Lung (tissue), 12 donors: Measurements from ENCODE around the gene PPP2R5B. TPM values are rescaled to one million over a fixed set of nuclear protein-coding genes. Genes with fewer than 3 reads are reported as not detected.

Source experiments
- ATAC-seq: fragments of 200-7000 bp; cut with Tn5 transposase; one replicate; pipeline ENCODE4 v1.9.1; 2020; ENCODE audit warnings: moderate number of reproducible peaks; ENCODE audit not compliant: insufficient read depth, low FRiP score
- DNase-seq, 3 donors: peaks; one replicate each; pipeline ENCODE4 v3.0.0-alpha.2; 2013 to 2017
- H3K27ac ChIP-seq, 2 donors: one replicate each; pipeline ENCODE4 v1.5.1; 2013; ENCODE audit warnings: mild to moderate bottlenecking in 2 of 2, moderate library complexity in 2 of 2, control low read depth in 1 of 2, inconsistent platforms in 1 of 2, low read depth in 1 of 2, low read length in 1 of 2
- H3K27me3 ChIP-seq, 3 donors: one replicate each; pipeline ENCODE4 v1.5.1; 2013; ENCODE audit warnings: low read length in 2 of 3; ENCODE audit not compliant: control insufficient read depth in 3 of 3, insufficient read depth in 3 of 3
- H3K36me3 ChIP-seq, 4 donors: one replicate each; pipeline ENCODE4 v1.5.1; 2013; ENCODE audit warnings: low read length in 4 of 4, mild to moderate bottlenecking in 1 of 4, moderate library complexity in 1 of 4; ENCODE audit not compliant: control insufficient read depth in 4 of 4, insufficient read depth in 4 of 4
- H3K4me1 ChIP-seq, 5 donors: one replicate each; pipeline ENCODE4 v1.5.1; 2013; ENCODE audit warnings: low read length in 5 of 5, mild to moderate bottlenecking in 2 of 5, moderate library complexity in 1 of 5; ENCODE audit not compliant: control insufficient read depth in 5 of 5, insufficient read depth in 5 of 5
- H3K4me3 ChIP-seq: one replicate; pipeline ENCODE4 v1.5.1; 2013; ENCODE audit warnings: mild to moderate bottlenecking, control low read depth, moderate library complexity
- H3K9ac ChIP-seq, 2 donors: one replicate each; pipeline ENCODE4 v1.5.1; 2013; ENCODE audit warnings: low read length in 2 of 2, control low read depth in 1 of 2; ENCODE audit not compliant: insufficient read depth in 1 of 2
- H3K9me3 ChIP-seq, 4 donors: one replicate each; pipeline ENCODE4 v1.5.1; 2013; ENCODE audit warnings: low read length in 3 of 4, mild to moderate bottlenecking in 1 of 4, moderate library complexity in 1 of 4; ENCODE audit not compliant: control insufficient read depth in 4 of 4, insufficient read depth in 3 of 4
- WGBS, 2 donors: extraction: QIAGEN DNeasy Blood & Tissue Kit; methylation state at CpG; one replicate each; pipeline ENCODE4 v1.1.7; 2013; 5-methylcytosine and 5-hydroxymethylcytosine counted together
- polyA plus RNA-seq, 2 donors: library from polyadenylated mRNA; stranded (reverse); fragments of 200-250 nt; gene quantifications; one replicate each; pipeline ENCODE4 v1.2.1, GENCODE V29; 2013
- total RNA-seq, 2 donors: library from RNA; depleted of rRNA in 1 of 2; stranded (reverse); fragments of >200 nt in 1 of 2; gene quantifications; one replicate each; pipeline ENCODE4 v1.2.1, GENCODE V29; 2014 to 2021
- TF ChIP-seq, protein P1 (sequence below): IDR thresholded peaks from 2 replicates; pipeline ENCODE4 v1.5.1; 2012; ENCODE audit warnings: mild to moderate bottlenecking; ENCODE audit errors: control extremely low read depth, extremely low read depth
- donor health status: control.
- donor health status: control.
- donor health status: Bipolar disorder and iron deficiency.
- donor health status: healthy.
- donor health status: DM: yes; HTN: yes; CAD: no.

The PPP2R5B gene
- total and polyA plus RNA-seq, 4 donors = 9.8 to 27.8 (median 17.3) TPM

GRCh38 chr11:64881476-64881875 lies 43.0 kb upstream of the PPP2R5B start:
- TF ChIP-seq, protein P1, sequence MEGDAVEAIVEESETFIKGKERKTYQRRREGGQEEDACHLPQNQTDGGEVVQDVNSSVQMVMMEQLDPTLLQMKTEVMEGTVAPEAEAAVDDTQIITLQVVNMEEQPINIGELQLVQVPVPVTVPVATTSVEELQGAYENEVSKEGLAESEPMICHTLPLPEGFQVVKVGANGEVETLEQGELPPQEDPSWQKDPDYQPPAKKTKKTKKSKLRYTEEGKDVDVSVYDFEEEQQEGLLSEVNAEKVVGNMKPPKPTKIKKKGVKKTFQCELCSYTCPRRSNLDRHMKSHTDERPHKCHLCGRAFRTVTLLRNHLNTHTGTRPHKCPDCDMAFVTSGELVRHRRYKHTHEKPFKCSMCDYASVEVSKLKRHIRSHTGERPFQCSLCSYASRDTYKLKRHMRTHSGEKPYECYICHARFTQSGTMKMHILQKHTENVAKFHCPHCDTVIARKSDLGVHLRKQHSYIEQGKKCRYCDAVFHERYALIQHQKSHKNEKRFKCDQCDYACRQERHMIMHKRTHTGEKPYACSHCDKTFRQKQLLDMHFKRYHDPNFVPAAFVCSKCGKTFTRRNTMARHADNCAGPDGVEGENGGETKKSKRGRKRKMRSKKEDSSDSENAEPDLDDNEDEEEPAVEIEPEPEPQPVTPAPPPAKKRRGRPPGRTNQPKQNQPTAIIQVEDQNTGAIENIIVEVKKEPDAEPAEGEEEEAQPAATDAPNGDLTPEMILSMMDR = no peak
- Histone ChIP-seq H3K27ac (no peak overlapping the region), H3K4me1 (peaks cover 0 to 27% (median 4%) of the 10 kb centered on the region in 5 donors), H3K4me3 (no peak overlapping the region), H3K9me3 (no peaks in the 10 kb centered on the region), H3K36me3 (peaks cover 0 to 8% (median 0%) of the 10 kb centered on the region in 4 donors), H3K27me3 (no peaks in the 10 kb centered on the region), H3K9ac (no peak overlapping the region)
- 82 to 85% methylated on average over 8 of the region's 8 CpGs for WGBS, 2 donors
- ATAC-seq = no peak
- DNase-seq = no peak

- DNase-seq = no peak
- Histone ChIP-seq H3K4me1 (peaks cover 0 to 20% (median 3%) of the 10 kb centered on the region in 5 donors), H3K27ac (peak overlapping the region in 1 of 2 donors; percentile 15), H3K4me3 (no peak overlapping the region), H3K9me3 (no peaks in the 10 kb centered on the region), H3K36me3 (peaks cover 0 to 8% (median 0%) of the 10 kb centered on the region in 4 donors), H3K27me3 (no peaks in the 10 kb centered on the region), H3K9ac (no peak overlapping the region)
- ATAC-seq = no peak
- TF ChIP-seq, protein P1 = no peak
- WGBS, 2 donors = 86 to 92% methylated on average over 5 of the region's 5 CpGs
These were observed 42.2 kb upstream of the PPP2R5B start for GRCh38 chr11:64882243-64882642.

GRCh38 chr11:64883575-64883974 lies 40.9 kb upstream of the PPP2R5B start:
- H3K36me3 ChIP-seq = no peaks in the 10 kb centered on the region
- DNase-seq = no peak
- no peak for ATAC-seq
- TF ChIP-seq, protein P1 = no peak
- no peaks in the 10 kb centered on the region for H3K27me3 ChIP-seq
- H3K27ac ChIP-seq = no peak overlapping the region
- no peak overlapping the region for H3K4me3 ChIP-seq
- H3K4me1 ChIP-seq = peaks cover 0 to 19% (median 6%) of the 10 kb centered on the region in 5 donors
- WGBS, 2 donors = 82 to 90% methylated on average over 5 of the region's 5 CpGs
- H3K9ac ChIP-seq = no peak overlapping the region
- H3K9me3 ChIP-seq = no peaks in the 10 kb centered on the region

DNA sequence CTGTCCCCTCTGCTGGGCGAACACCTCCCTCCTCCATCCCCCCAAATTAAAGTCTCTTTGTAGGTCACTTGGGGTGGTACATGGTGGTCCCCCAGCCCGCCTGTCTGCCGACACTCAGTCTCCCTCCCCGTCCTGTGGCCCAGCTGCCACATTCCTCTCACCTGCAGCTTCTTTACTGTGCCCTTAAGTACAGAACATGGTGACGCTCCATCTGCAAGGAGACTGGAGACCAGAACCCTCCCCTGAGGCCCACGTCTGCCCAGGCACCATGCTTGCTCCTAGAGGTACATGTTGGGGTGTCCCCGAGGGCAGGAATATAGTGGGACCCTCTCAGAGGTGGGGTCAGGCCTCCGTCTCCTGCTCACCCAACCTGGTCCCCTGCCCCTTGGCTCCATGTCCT lies 40.5 kb upstream of the PPP2R5B start:
- WGBS, 2 donors = 92 to 94% methylated on average over 8 of the region's 8 CpGs
- no peak overlapping the region for H3K27ac ChIP-seq
- H3K9ac ChIP-seq = no peak overlapping the region
- DNase-seq (no peak), ATAC-seq (no peak)
- TF ChIP-seq, protein P1 = no peak
- H3K27me3 ChIP-seq = no peaks in the 10 kb centered on the region
- no peak overlapping the region for H3K4me3 ChIP-seq
- H3K36me3 ChIP-seq = no peaks in the 10 kb centered on the region
- H3K4me1 ChIP-seq = peaks cover 0 to 17% (median 6%) of the 10 kb centered on the region in 5 donors
- no peaks in the 10 kb centered on the region for H3K9me3 ChIP-seq
